ENCODE results near the gene HSPA12B.

Gene HSPA12B

DNA sequence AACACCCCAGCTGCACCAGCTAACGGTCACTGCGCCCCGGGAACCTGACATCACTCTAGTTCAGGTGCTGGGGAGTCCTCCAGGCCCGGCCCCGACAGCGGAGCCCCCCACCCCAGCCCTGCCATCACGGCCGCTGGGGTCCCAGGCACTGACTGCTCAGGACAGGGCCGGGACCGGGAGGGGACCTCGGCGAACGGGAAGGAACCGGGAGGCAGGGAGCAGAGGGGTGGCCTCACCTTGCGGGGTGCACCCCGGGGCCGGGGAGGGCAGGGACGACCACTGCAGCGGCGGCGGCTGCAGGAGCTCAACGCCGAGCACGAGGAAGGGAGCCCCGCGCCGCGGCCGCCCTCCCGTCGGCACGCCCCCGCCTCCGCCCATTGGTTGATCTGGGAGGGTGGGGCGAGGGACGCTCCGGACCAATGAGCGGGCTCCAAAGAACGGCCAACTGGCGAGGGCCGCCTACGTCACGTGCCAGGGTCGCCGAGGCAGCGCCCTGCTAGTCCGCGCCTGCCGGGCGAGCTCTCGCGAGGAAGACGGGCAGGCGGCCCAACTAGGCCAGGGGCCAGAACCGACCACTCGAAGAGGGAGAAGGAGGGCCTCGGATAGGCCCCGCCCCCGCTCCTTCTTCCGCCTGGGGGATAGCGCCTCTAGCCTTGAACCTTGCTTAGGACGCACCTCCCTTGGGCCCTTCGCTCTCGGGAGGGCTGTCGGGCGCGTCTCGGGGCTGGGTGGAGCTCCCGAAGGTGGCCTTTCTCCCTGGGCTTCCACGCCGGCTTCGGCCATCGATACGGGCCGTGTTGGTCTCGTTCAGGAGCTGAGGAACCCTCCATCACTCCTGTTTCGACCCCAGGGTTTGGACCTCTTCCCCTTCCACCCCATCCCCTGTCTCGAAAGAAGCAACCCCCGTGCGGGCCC lies 35.2 kb downstream of the HSPA12B start, which contains the start of gene ADISSP:
TSS of gene ADISSP (minus strand) at position 327 of the 915 bp plus-strand sequence. CDS start 7,653 bp downstream, outside the sequence.
- DNase-seq: peak; percentile 99

GRCh38 chr20:3768342-3769130 lies 36.1 kb downstream of the HSPA12B start:
- DNase-seq: peak; percentile 67

GRCh38 chr20:3771552-3772058 lies 39.1 kb downstream of the HSPA12B start:
- DNase-seq: no peak

- DNase-seq: no peak
Measured at GRCh38 chr20:3775457-3776108, 43.1 kb downstream of the HSPA12B start.

- no peak for DNase-seq
Measured at GRCh38 chr20:3777381-3777715, 44.9 kb downstream of the HSPA12B start.

DNA sequence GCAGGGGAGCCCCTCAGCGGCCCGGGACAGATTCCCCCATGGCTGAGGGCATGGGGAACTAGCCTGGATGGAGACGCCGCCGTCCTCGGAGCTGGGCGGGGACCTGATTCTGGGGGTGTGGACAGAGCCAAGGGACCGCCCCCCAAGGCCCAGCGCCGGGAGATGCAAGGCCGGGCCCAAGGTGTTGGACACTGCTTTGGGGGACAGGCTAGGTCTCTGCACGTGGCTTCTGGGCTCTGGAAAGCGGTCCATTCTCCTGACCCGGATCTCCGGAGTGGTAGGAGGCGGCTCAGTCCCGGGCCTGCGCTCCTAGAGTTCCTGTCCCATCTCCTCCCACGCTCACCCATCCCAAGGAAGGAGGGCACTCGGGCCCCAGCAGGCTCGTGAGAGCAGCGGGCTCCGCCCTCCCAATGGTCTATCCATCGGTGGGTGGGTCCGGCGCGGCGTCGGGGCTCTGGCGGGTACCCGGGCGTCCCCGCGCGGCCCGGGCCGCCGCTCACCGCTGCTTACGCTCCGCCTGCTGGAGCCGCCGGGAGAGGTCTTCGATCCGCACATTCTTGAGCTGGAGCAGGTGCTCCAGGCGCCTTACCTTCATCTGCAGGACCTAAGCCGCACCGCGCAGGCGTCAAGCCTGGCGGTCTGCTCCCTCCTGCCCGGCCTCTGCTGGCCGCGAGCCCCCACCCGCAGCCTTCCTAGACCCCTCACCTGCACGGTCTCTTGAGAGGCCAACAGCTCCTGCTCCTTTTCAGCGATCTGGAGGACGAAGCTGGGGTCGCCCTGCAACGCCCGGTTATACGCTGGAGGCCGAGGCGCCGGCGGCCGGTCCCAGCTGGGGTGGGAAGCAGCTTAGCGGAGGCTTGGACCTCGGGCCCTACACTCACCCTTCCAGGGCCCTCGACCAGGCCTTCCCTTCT lies 45.5 kb downstream of the HSPA12B start:
- DNase-seq: no peak

- DNase-seq: no peak
Measured at GRCh38 chr20:3778976-3779375, 46.5 kb downstream of the HSPA12B start.

- DNase-seq: peak; percentile 71
Measured at GRCh38 chr20:3781153-3781910, 48.8 kb downstream of the HSPA12B start, which contains the start of gene SPEF1. TSS of gene SPEF1 (minus strand) at chr20:3781448. CDS start at chr20:3781287, 161 bp downstream.

DNA sequence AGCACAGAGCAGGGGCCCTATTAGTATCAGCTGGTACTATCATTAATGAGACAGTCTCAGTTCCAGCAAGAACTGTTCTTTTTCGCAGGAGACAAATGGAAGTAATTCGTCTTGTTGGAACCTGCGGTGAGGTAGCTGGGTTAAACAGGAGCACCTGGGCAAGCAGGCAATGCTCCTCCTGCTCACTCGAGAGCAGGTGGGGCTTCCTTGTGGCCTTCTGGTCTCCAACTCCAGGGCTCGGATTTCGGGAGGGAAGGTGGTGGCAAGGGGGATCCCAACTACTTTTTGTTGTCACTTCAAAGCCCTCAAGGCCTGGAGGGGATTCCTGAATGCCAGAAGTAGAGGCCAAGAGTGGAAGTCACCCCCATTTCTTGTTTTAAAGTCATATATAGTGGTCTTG lies 50.1 kb downstream of the HSPA12B start:
- DNase-seq: no peak

- DNase-seq: no peak
Measured at GRCh38 chr20:3783068-3783489, 50.6 kb downstream of the HSPA12B start.

- DNase-seq: no peak
Measured at GRCh38 chr20:3783511-3784195, 51.2 kb downstream of the HSPA12B start.

GRCh38 chr20:3784216-3784853 lies 51.9 kb downstream of the HSPA12B start:
- DNase-seq: no peak

DNA sequence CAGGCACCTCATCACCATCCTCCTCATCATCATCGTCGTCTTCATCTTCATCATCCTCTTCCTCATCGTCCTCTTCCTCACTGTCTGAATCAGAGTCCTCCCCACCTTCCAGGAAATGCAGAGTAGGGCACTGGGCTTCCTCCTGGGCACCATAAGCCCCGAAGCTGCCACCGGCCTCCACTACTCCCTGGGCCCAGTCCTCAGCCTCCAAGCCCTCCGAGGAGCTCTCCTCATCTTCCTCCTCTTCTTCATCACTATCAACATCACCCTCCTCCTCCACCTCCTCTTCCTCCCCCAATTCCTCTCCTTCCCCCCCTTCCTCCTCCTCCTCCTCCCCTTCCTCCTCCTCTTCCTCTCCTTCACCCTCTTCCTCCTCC lies 52.4 kb downstream of the HSPA12B start:
- DNase-seq: no peak

DNA sequence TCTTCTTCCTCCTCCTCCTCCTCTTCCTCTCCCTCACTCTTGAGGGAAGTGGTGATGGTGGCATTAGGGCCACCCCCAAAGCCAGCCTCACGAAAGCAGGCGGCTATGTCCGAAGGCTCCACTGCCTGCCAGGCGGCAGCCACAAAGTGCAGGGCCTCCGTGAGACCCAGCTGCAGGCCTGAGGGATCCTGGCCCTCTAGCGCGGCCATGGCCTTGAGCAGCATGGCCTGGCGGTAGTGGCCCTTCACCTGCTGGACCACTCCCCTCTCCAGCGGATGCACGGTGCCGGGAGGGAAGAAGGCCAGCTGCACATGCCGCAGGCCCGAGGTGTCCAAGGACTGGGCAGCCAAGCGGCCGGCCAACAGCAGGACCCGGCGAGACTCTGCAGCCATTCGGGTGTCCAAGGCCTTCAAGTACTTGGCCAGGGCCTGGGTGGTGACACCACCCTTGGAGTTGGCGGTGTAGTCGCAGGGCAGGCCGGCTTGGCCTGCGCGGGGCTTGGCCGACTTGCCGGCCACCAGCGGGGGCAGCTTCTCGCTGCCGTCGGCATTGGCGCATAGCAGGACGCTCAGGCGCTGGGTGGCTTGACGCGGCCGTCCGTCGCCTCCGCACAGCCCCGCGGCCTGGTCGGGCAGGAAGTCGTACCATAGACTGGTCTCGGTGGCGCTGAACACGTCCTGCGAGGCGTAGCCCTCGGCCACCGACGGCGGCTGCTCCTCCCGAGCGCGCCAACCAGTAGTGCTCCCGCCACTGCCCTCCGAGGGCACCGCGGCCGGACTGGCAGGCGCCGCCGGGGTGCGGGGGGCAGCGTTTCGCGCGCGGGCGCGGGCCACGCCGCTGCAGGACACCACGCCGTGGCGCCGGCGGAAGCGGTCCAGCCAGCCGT lies 53.0 kb downstream of the HSPA12B start:
- no peak for DNase-seq

- no peak for DNase-seq
Measured at GRCh38 chr20:3786126-3786484, 53.6 kb downstream of the HSPA12B start.

DNA sequence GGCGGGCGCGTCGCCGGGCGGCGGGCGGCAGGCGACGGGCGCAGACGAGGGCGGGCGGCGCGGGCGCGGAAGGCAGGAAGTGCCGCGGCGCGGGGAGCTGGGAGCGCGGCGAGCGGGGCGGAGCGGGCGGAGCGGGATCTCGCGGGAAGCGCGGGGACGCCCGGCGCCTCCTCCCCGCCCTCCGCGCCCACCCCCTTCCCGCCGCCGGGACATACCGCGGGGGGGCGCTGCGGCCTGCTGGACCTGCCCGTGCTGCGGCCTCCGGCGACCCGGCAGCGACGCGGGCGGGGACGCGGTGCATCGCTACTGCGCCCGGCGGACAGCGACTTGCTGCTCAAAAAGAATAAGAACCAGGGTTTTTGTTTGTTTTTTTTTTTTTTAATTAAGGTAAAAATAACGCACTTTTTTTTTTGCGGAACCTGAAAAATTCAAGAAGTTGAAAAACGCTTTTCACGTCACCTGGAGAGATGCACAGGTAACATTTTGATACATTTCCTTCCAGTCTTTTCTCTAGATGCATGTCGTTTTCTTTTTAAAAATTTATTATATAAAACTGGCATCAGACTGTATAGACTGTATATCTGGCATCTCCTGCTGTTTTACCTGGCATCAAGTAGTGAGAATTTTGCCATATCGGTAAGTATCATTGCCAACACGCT lies 54.3 kb downstream of the HSPA12B start, which contains the start of gene CENPB:
TSS of gene CENPB (minus strand) at position 76 of the 659 bp plus-strand sequence. CDS start 257 bp downstream, outside the sequence.
- peak; percentile 84 for DNase-seq

GRCh38 chr20:3787324-3788014 lies 55.0 kb downstream of the HSPA12B start:
- no peak for DNase-seq
